Head of caudate nucleus (tissue), 42 donors: ENCODE data around the gene CHTOP.
"Not testable (repeated sequence)": the region's sequence is repeated elsewhere in the genome, so short reads cannot be mapped to it uniquely, and the experiment has no call there.

ENCODE experiments used
- DNase-seq, 42 donors: peaks; one replicate each; pipeline versions ENCODE4 v3.0.0 to v3.0.0-alpha.2; 2020 to 2021; ENCODE audit warnings: mixed read lengths in 7 of 42
- intact Hi-C: fragments of 100-400 bp; cut with DNase I; formaldehyde crosslinking; loops from one replicate; pipeline ENCODE4 v1.15.0; 2022

The CHTOP gene

GRCh38 chr1:153628638-153629342, 5.1 kb upstream of the CHTOP start:
- intact Hi-C loops: loop anchor here (2.0 kb wide), 1 partner anchor 52 kb away; no protein-coding TSS in a partner anchor
- DNase-seq: peak in 25 of 42 donors; percentile 32 to 85 (median 56)

GRCh38 chr1:153629343-153629665, 4.6 kb upstream of the CHTOP start:
- peak in 1 of 42 donors; percentile 6 for DNase-seq
- intact Hi-C loops: loop anchor here (2.0 kb wide), 1 partner anchor 53 kb away; no protein-coding TSS in a partner anchor

- peak in 24 of 42 donors; percentile 13 to 70 (median 52) for DNase-seq
- intact Hi-C loops: loop anchor here (2.0 kb wide), 1 partner anchor 53 kb away; no protein-coding TSS in a partner anchor
Observed at GRCh38 chr1:153629971-153630370, 3.9 kb upstream of the CHTOP start.

- intact Hi-C loops: no loop called here
- DNase-seq: peak in 1 of 42 donors; percentile 28
Observed at GRCh38 chr1:153630384-153630783, 3.5 kb upstream of the CHTOP start.

- intact Hi-C loops: no loop called here
Observed at GRCh38 chr1:153631047-153632022, 2.5 kb upstream of the CHTOP start.

GRCh38 chr1:153633161-153633753, 609 bp upstream of the CHTOP start:
- peak in 6 of 42 donors; percentile 8 to 49 (median 32) for DNase-seq
- intact Hi-C loops: no loop called here

More at GRCh38 chr1:153631047-153632022, 2.5 kb upstream of the CHTOP start:
- DNase-seq: peak in 24 of 42 donors; percentile 30 to 88 (median 57)

- DNase-seq: no peak
- intact Hi-C loops: no loop called here
Observed at GRCh38 chr1:153635872-153636271, 2.0 kb downstream of the CHTOP start.

- DNase-seq: peak in 1 of 42 donors; percentile 24
- intact Hi-C loops: no loop called here
Observed at GRCh38 chr1:153636312-153636711, 2.4 kb downstream of the CHTOP start.

GRCh38 chr1:153638261-153638660, 4.4 kb downstream of the CHTOP start:
- peak in 1 of 42 donors; percentile 4 for DNase-seq

GRCh38 chr1:153639280-153639679, 5.4 kb downstream of the CHTOP start:
- peak in 2 of 42 donors; percentile 12 to 28 for DNase-seq

More at GRCh38 chr1:153638261-153638660, 4.4 kb downstream of the CHTOP start:
- intact Hi-C loops: no loop called here

GRCh38 chr1:153640213-153640612, 6.3 kb downstream of the CHTOP start:
- peak in 2 of 42 donors; percentile 3 to 23 for DNase-seq
- intact Hi-C loops: not testable (repeated sequence)

More at GRCh38 chr1:153639280-153639679, 5.4 kb downstream of the CHTOP start:
- intact Hi-C loops: no loop called here

GRCh38 chr1:153640861-153641260, 7.0 kb downstream of the CHTOP start:
- DNase-seq: no peak
- intact Hi-C loops: no loop called here

- peak in 2 of 42 donors; percentile 17 to 18 for DNase-seq
- intact Hi-C loops: no loop called here
Observed at GRCh38 chr1:153642161-153642560, 8.3 kb downstream of the CHTOP start.

- intact Hi-C loops: no loop called here
- DNase-seq: peak in 1 of 42 donors; percentile 31
Observed at GRCh38 chr1:153643100-153643499, 9.2 kb downstream of the CHTOP start.

- no peak for DNase-seq
- intact Hi-C loops: no loop called here
Observed at GRCh38 chr1:153643816-153644215, 9.9 kb downstream of the CHTOP start.

- intact Hi-C loops: no loop called here
- peak in 1 of 42 donors; percentile 37 for DNase-seq
Observed at GRCh38 chr1:153646672-153647345, 12.9 kb downstream of the CHTOP start.

GRCh38 chr1:153647346-153647714, 13.5 kb downstream of the CHTOP start:
- intact Hi-C loops: no loop called here
- DNase-seq: peak in 1 of 42 donors; percentile 39

- DNase-seq: peak in 1 of 42 donors; percentile 15
- intact Hi-C loops: no loop called here
Observed at GRCh38 chr1:153648000-153648643, 14.3 kb downstream of the CHTOP start.
